K562 (cell line): ENCODE measurements around the gene CMSS1.

Experiments used
- CBX3 ChIP-seq, 2 experiments: IDR thresholded peaks; 1 replicate in 1 of 2; 2 replicates in 1 of 2; pipeline ENCODE4 v1.6.1; 2012; ENCODE audit warnings: inconsistent platforms in 2 of 2, low read length in 2 of 2, borderline replicate concordance in 1 of 2, control low read depth in 1 of 2
- CTCF ChIP-seq, 3 experiments: IDR thresholded peaks in 2 of 3; conservative IDR thresholded peaks in 1 of 3; 2 replicates each; pipeline ENCODE4 v1.5.1; 2011 to 2012; ENCODE audit warnings: low read length in 3 of 3, mild to moderate bottlenecking in 3 of 3, control low read depth in 2 of 3, improper control_type of control experiment in 1 of 3, inconsistent platforms in 1 of 3, low read depth in 1 of 3, mixed read lengths in 1 of 3, moderate library complexity in 1 of 3; ENCODE audit not compliant: insufficient read depth in 2 of 3
- EP300 ChIP-seq: IDR thresholded peaks from 2 replicates; pipeline ENCODE4 v1.6.1; 2012; ENCODE audit warnings: low read length, improper control_type of control experiment
- FOSL1 ChIP-seq: fragments of 200-800 bp; sonication (Bioruptor generic); conservative IDR thresholded peaks from 2 replicates; pipeline ENCODE4 v1.6.1; 2016; ENCODE audit warnings: missing genetic modification characterization, missing compliant biosample characterization
- HIVEP1 ChIP-seq: fragments of 250-450 bp; sonication (Bioruptor Pico); IDR thresholded peaks from 2 replicates; pipeline ENCODE4 v1.4.0; 2020; ENCODE audit warnings: mild to moderate bottlenecking
- RAD21 ChIP-seq, 2 experiments: fragments of 250-450 bp in 1 of 2; fragments of 450-650 bp in 1 of 2; sonication (Bioruptor Pico) in 1 of 2; formaldehyde crosslinking in 1 of 2; IDR thresholded peaks in 1 of 2; conservative IDR thresholded peaks in 1 of 2; 2 replicates each; pipeline versions ENCODE4 v1.4.0 to v1.8.0; 2020 to 2022; ENCODE audit warnings: mild to moderate bottlenecking in 2 of 2, moderate library complexity in 1 of 2
- SMAD1 ChIP-seq: fragments of 150-350 bp; IDR thresholded peaks from 2 replicates; pipeline ENCODE4 v1.6.1; 2014; ENCODE audit warnings: low read length, low read depth; ENCODE audit not compliant: partially characterized antibody
- ZNF263 ChIP-seq: sonication (generic); formaldehyde crosslinking; IDR thresholded peaks from 2 replicates; pipeline ENCODE4 v1.8.0; 2022; ENCODE audit warnings: mild to moderate bottlenecking, missing genetic modification reagents, borderline replicate concordance
- ZNF282 ChIP-seq: sonication (generic); formaldehyde crosslinking; IDR thresholded peaks from 2 replicates; pipeline ENCODE4 v1.8.1; 2023; ENCODE audit warnings: missing genetic modification reagents
- ZNF639 ChIP-seq, 2 experiments: fragments of 200-800 bp in 1 of 2; sonication (Bioruptor generic) in 1 of 2; sonication (generic) in 1 of 2; formaldehyde crosslinking in 1 of 2; IDR thresholded peaks in 1 of 2; conservative IDR thresholded peaks in 1 of 2; 2 replicates each; pipeline versions ENCODE4 v1.5.0 to v1.6.1; 2016 to 2020; ENCODE audit warnings: missing compliant biosample characterization in 1 of 2, missing genetic modification characterization in 1 of 2, missing genetic modification reagents in 1 of 2

- TF ChIP-seq SMAD1: no peak
- TF ChIP-seq HIVEP1 (CRISPR knock-in tag): no peak
- no peak for TF ChIP-seq ZNF263 (CRISPR knock-in tag)
- no peak for TF ChIP-seq ZNF639 (CRISPR knock-in tag; conservative IDR thresholded peaks at IDR 0.05 in 1 of 2, IDR thresholded peaks at IDR 0.05 in 1 of 2)
- TF ChIP-seq CBX3 (IDR thresholded peaks at IDR 0.05; ENCODE audit: borderline replicate concordance in 1 of 2, low read length in 2 of 2): no peak
- TF ChIP-seq RAD21 (CRISPR knock-in tag; conservative IDR thresholded peaks at IDR 0.05 in 1 of 2, IDR thresholded peaks at IDR 0.05 in 1 of 2): no peak
- TF ChIP-seq ZNF282 (CRISPR knock-in tag): no peak
- no peak for TF ChIP-seq EP300
- TF ChIP-seq CTCF (IDR thresholded peaks at IDR 0.05 in 2 of 3, conservative IDR thresholded peaks at IDR 0.05 in 1 of 3; ENCODE audit: insufficient read depth in 2 of 3, low read depth in 1 of 3, low read length in 3 of 3): no peak
- TF ChIP-seq FOSL1 (tag): no peak
These were observed 66.8 kb downstream of the CMSS1 start for GRCh38 chr3:99884484-99884883.
